ENCODE data around the gene GFPT2. TPM values are rescaled to one million over a fixed set of nuclear protein-coding genes. Genes with fewer than 3 reads are reported as not detected.

GFPT2 gene
- total and polyA plus RNA-seq, 9 donors: 18.5 to 135 (median 41.5) TPM

DNA sequence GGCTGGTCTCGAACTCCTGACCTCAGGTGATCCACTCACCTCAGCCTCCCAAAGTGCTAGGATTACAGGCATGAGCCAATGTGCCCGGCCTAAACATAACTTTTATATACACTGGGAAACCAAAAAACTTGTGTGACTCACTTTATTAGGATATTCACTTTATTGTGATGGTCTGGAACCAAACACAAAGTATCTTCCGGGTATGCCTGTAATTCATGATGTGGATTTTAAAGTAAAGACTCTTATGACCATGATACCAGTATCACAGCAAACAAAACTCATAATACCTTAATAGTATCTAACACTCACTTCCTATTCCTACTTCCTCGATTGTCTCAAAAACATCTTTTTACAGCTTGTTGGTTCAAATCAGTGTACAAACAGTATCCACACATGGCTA, 12.7 kb upstream of the GFPT2 start:
- DNase-seq: no peak
- no peaks in the 10 kb centered on the region for H3K27me3 ChIP-seq
- no peak overlapping the region for H3K27ac ChIP-seq
- H3K4me3 ChIP-seq: no peak overlapping the region
- no peaks in the 10 kb centered on the region for H3K9me3 ChIP-seq
- H3K36me3 ChIP-seq: no peaks in the 10 kb centered on the region
- no peak for TF ChIP-seq CTCF (IDR thresholded peaks at IDR 0.05)
- no peaks in the 10 kb centered on the region for H3K4me1 ChIP-seq (ENCODE audit: insufficient read depth)
- 86 to 92% (median 87%) methylated on average over 4 of the region's 4 CpGs for WGBS, 3 donors
- intact Hi-C loops (cut with DNase I): no loop called here

DNA sequence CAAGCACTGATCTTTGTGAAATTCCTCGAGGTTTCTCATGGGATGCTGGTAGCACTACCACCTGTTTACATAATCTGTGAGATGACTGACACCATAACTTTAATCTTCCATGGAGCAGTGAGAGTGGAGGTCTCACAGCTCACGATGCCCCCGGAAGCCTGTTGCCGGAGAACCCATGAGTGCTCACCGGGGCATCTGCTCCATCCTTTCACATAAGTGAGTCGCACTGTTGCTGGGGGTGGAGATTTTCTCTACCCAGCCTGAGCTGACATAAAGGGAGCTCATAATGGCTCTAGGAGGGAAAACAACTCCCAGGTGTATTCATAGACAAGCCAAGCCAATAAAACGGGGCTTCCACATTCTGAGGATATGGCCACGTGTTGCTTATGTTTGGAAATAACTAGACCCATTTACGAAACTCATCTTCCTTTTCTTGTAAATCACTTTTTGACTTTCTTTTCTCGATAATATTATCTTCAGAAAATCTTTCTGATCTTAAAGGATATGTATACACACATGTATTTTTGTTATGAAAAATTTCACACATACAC, 11.2 kb upstream of the GFPT2 start:
- no peaks in the 10 kb centered on the region for H3K36me3 ChIP-seq
- H3K27ac ChIP-seq: no peak overlapping the region
- no peak for DNase-seq
- TF ChIP-seq EP300 (IDR thresholded peaks at IDR 0.05) (no peak), CTCF (IDR thresholded peaks at IDR 0.05) (no peak), POLR2A (IDR thresholded peaks at IDR 0.05) (no peak)
- H3K9me3 ChIP-seq: no peaks in the 10 kb centered on the region
- no peaks in the 10 kb centered on the region for H3K27me3 ChIP-seq
- H3K4me3 ChIP-seq: no peak overlapping the region
- intact Hi-C loops (cut with DNase I): no loop called here
- no peaks in the 10 kb centered on the region for H3K4me1 ChIP-seq (ENCODE audit: insufficient read depth)
- WGBS, 3 donors: 88 to 92% (median 89%) methylated on average over 10 of the region's 10 CpGs

GRCh38 chr5:180360078-180360957, 7.2 kb upstream of the GFPT2 start:
- DNase-seq: no peak
- Histone ChIP-seq H3K4me1 (ENCODE audit: insufficient read depth) (no peaks in the 10 kb centered on the region), H3K27ac (no peak overlapping the region), H3K4me3 (no peak overlapping the region), H3K9me3 (no peaks in the 10 kb centered on the region), H3K27me3 (no peaks in the 10 kb centered on the region), H3K36me3 (no peaks in the 10 kb centered on the region)
- intact Hi-C loops (cut with DNase I): no loop called here
- 88 to 90% (median 89%) methylated on average over 24 of the region's 24 CpGs for WGBS, 3 donors
- no peak for TF ChIP-seq EP300 (IDR thresholded peaks at IDR 0.05)
- no peak for TF ChIP-seq CTCF (IDR thresholded peaks at IDR 0.05)
- TF ChIP-seq POLR2A (IDR thresholded peaks at IDR 0.05): no peak

- Histone ChIP-seq H3K36me3 (no peaks in the 10 kb centered on the region), H3K4me3 (no peak overlapping the region), H3K27ac (no peak overlapping the region), H3K9me3 (no peaks in the 10 kb centered on the region), H3K4me1 (ENCODE audit: insufficient read depth) (no peaks in the 10 kb centered on the region), H3K27me3 (no peaks in the 10 kb centered on the region)
- TF ChIP-seq CTCF (IDR thresholded peaks at IDR 0.05) (no peak), EP300 (IDR thresholded peaks at IDR 0.05) (no peak), POLR2A (IDR thresholded peaks at IDR 0.05) (no peak)
- 86 to 91% (median 89%) methylated on average over 6 of the region's 6 CpGs for WGBS, 3 donors
- intact Hi-C loops (cut with DNase I): loop anchor here in 1 of 4 donors (10.0 kb wide), 1 partner anchor 64 kb away; the partner anchor contains the start of gene MAPK9
- no peak for DNase-seq
These were observed 5.6 kb upstream of the GFPT2 start for GRCh38 chr5:180358694-180359093.
